Neural cell (in vitro differentiated cells): Measurements from ENCODE around the gene TIAM2.

Source experiments
- EZH2 ChIP-seq: fragments of 200-600, 300-800 bp; shearing (Covaris generic), sonication (generic); IDR thresholded peaks from 2 replicates; pipeline ENCODE4 v1.6.1; 2014; ENCODE audit warnings: antibody characterized with exemption, low read length, borderline replicate concordance, mild to moderate bottlenecking; ENCODE audit not compliant: insufficient read depth, poor library complexity, severe bottlenecking
- TF ChIP-seq, protein P1 (sequence below): fragments of 450-650 bp; IDR thresholded peaks from 2 replicates; pipeline ENCODE4 v1.5.1; 2014; ENCODE audit warnings: antibody characterized with exemption, mild to moderate bottlenecking, moderate library complexity; ENCODE audit not compliant: poor library complexity, severe bottlenecking

GRCh38 chr6:155260686-155261085, 265.6 kb downstream of the TIAM2 start:
- no peak for TF ChIP-seq EZH2
- TF ChIP-seq, protein P1, sequence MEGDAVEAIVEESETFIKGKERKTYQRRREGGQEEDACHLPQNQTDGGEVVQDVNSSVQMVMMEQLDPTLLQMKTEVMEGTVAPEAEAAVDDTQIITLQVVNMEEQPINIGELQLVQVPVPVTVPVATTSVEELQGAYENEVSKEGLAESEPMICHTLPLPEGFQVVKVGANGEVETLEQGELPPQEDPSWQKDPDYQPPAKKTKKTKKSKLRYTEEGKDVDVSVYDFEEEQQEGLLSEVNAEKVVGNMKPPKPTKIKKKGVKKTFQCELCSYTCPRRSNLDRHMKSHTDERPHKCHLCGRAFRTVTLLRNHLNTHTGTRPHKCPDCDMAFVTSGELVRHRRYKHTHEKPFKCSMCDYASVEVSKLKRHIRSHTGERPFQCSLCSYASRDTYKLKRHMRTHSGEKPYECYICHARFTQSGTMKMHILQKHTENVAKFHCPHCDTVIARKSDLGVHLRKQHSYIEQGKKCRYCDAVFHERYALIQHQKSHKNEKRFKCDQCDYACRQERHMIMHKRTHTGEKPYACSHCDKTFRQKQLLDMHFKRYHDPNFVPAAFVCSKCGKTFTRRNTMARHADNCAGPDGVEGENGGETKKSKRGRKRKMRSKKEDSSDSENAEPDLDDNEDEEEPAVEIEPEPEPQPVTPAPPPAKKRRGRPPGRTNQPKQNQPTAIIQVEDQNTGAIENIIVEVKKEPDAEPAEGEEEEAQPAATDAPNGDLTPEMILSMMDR = no peak
